Measurements from ENCODE around the gene PRSS50.
"Not testable (repeated sequence)": the region's sequence is repeated elsewhere in the genome, so short reads cannot be mapped to it uniquely, and the experiment has no call there.

Gene PRSS50

DNA sequence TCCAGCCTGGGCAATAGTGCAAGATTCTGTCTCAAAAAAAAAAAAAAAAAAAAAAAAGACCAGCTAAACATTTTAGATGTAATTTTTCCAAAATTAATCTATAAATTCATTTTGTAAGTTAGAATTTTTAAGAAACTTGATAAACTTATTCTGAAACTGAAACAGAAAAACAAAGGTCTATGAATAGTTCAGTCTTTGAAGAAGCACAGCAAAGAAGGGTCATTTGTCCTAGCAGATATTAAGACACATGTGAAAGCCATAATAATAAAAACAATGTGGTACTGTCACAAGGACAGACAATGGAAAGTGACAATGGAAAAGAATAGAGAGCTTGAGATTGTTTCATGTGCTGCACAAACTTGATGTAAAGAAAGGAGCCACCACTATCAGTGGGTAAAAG, 29.0 kb upstream of the PRSS50 start:
- peak; percentile 58 for DNase-seq
- Histone ChIP-seq H3K36me3 (replicated peaks; ENCODE audit: insufficient read depth, low read length) (no peaks in the 10 kb centered on the region), H3F3A (ENCODE audit: insufficient read depth, low read length) (peaks cover 5% of the 10 kb centered on the region; the same call in 1 of the 2 replicates), H3K4me2 (ENCODE audit: low read depth, low read length) (peak overlapping the region; percentile 38), H2AFZ (ENCODE audit: low read length) (no peak overlapping the region), H3K9me2 (replicated peaks; ENCODE audit: insufficient read depth, low read length) (no peaks in the 10 kb centered on the region), H3K4me3 (ENCODE audit: low read length) (no peak overlapping the region), H3K9me3 (replicated peaks; ENCODE audit: insufficient read depth, low read length) (no peaks in the 10 kb centered on the region), H3K27me3 (replicated peaks; ENCODE audit: insufficient read depth, low read length) (no peaks in the 10 kb centered on the region), H3K27ac (ENCODE audit: low read length) (peak overlapping the region; percentile 16; the same call in 1 of the 2 replicates), H4K20me1 (ENCODE audit: insufficient read depth, low read length) (no peaks in the 10 kb centered on the region), H3K9ac (ENCODE audit: low read length) (no peak overlapping the region), H3K79me2 (ENCODE audit: low read length) (no peaks in the 10 kb centered on the region), H3K4me1 (ENCODE audit: low read length) (peaks cover 8% of the 10 kb centered on the region)
- no peak for TF ChIP-seq EZH2phosphoT487 (IDR thresholded peaks at IDR 0.05; ENCODE audit: low read length)
- TF ChIP-seq, protein P1, sequence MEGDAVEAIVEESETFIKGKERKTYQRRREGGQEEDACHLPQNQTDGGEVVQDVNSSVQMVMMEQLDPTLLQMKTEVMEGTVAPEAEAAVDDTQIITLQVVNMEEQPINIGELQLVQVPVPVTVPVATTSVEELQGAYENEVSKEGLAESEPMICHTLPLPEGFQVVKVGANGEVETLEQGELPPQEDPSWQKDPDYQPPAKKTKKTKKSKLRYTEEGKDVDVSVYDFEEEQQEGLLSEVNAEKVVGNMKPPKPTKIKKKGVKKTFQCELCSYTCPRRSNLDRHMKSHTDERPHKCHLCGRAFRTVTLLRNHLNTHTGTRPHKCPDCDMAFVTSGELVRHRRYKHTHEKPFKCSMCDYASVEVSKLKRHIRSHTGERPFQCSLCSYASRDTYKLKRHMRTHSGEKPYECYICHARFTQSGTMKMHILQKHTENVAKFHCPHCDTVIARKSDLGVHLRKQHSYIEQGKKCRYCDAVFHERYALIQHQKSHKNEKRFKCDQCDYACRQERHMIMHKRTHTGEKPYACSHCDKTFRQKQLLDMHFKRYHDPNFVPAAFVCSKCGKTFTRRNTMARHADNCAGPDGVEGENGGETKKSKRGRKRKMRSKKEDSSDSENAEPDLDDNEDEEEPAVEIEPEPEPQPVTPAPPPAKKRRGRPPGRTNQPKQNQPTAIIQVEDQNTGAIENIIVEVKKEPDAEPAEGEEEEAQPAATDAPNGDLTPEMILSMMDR (IDR thresholded peaks at IDR 0.05; ENCODE audit: low read length), result no peak
- no peak for TF ChIP-seq EZH2 (optimal IDR thresholded peaks at IDR 0.05; ENCODE audit: low read depth, low read length)

DNA sequence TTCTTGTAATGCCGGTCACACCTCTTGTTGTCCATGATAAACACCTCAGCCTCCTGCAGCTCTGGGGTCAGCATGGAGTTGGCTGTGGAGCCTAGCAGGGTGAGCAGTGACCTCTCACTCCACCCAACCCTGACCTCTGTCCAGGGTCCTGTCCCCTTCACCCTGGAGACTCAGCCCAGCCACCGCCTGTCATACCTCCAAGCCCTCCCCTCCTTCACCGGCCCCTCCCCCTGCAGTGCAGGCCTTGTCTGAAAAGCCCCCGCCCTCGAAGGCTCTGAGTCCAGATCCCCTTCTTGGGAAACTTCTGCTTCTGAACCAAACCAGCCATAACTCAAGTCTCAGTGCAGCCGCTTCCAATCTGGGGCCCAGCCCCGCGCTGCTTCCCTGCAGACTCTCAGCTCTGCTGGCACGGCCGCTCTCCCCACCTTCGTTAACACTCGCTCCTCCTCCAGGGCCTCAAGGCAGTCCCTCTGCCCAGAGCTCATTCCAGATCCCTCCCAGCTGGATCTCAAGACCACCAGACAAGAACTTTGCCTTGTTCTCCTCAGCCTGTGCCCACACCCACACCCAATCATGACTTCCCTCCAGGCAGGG, 25.4 kb upstream of the PRSS50 start:
- H3K36me3 ChIP-seq (replicated peaks; ENCODE audit: insufficient read depth, low read length), result no peaks in the 10 kb centered on the region
- peaks cover 8% of the 10 kb centered on the region for H3K4me1 ChIP-seq (ENCODE audit: low read length)
- H3K27ac ChIP-seq (ENCODE audit: low read length), result no peak overlapping the region
- H3F3A ChIP-seq (ENCODE audit: insufficient read depth, low read length), result peaks cover 5% of the 10 kb centered on the region; the same call in 1 of the 2 replicates
- H3K9me2 ChIP-seq (replicated peaks; ENCODE audit: insufficient read depth, low read length), result no peaks in the 10 kb centered on the region
- no peak overlapping the region for H2AFZ ChIP-seq (ENCODE audit: low read length)
- no peak overlapping the region for H3K4me3 ChIP-seq (ENCODE audit: low read length)
- no peaks in the 10 kb centered on the region for H4K20me1 ChIP-seq (ENCODE audit: insufficient read depth, low read length)
- H3K9me3 ChIP-seq (replicated peaks; ENCODE audit: insufficient read depth, low read length), result no peaks in the 10 kb centered on the region
- DNase-seq, result no peak
- H3K79me2 ChIP-seq (ENCODE audit: low read length), result no peaks in the 10 kb centered on the region
- H3K27me3 ChIP-seq (replicated peaks; ENCODE audit: insufficient read depth, low read length), result no peaks in the 10 kb centered on the region
- H3K9ac ChIP-seq (ENCODE audit: low read length), result no peak overlapping the region
- no peak for TF ChIP-seq EZH2 (optimal IDR thresholded peaks at IDR 0.05; ENCODE audit: low read depth, low read length)
- H3K4me2 ChIP-seq (ENCODE audit: low read depth, low read length), result no peak overlapping the region

DNA sequence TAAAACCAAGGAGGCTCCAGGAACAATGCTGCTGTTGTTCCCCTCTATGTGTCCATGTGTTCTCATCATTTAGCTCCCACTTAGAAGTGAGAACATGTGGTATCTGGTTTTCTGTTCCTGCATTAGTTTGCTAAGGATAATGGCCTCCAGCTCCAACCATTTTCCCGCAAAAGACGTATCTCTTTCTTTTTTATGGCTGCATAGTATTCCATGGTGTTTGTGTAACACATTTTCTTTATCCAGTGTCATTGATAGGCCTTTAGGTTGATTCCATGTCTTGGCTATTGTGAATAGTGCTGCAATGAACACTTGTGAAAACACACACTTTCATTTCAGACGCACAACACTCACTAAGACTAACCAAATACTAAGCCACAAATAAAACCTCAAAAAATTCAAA, 21.9 kb upstream of the PRSS50 start:
- H2AFZ ChIP-seq (ENCODE audit: low read length); H3K4me3 ChIP-seq (ENCODE audit: low read length); H3K9me3 ChIP-seq (replicated peaks; ENCODE audit: insufficient read depth, low read length); DNase-seq; H3K27ac ChIP-seq (ENCODE audit: low read length); H3K36me3 ChIP-seq (replicated peaks; ENCODE audit: insufficient read depth, low read length); H4K20me1 ChIP-seq (ENCODE audit: insufficient read depth, low read length); H3K79me2 ChIP-seq (ENCODE audit: low read length); H3K27me3 ChIP-seq (replicated peaks; ENCODE audit: insufficient read depth, low read length); H3F3A ChIP-seq (ENCODE audit: insufficient read depth, low read length); H3K4me2 ChIP-seq (ENCODE audit: low read depth, low read length); H3K9me2 ChIP-seq (replicated peaks; ENCODE audit: insufficient read depth, low read length); H3K9ac ChIP-seq (ENCODE audit: low read length); H3K4me1 ChIP-seq (ENCODE audit: low read length): not testable (repeated sequence)

DNA sequence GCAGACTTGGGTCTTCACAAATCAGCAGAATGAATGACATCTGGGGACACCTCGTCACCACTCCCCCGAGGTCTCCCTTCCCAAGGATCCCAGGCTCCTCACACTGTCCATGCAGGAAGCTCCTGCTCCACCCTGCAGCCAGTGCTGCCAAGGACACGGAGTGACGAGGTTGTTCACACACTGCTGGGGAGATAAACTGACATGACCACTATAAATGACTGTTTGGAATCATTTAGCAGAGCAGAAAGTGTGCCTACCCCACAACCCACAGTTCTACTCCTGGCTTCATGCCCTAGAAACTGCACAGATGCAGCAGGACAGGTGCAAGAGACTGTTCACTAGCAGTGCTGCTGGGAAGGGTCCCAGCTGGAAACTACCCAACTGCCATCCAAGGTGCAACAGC, 19.7 kb upstream of the PRSS50 start:
- DNase-seq, result no peak
- no peak overlapping the region for H3K4me3 ChIP-seq (ENCODE audit: low read length)
- H3K36me3 ChIP-seq (replicated peaks; ENCODE audit: insufficient read depth, low read length), result no peaks in the 10 kb centered on the region
- H3K27ac ChIP-seq (ENCODE audit: low read length), result no peak overlapping the region
- H2AFZ ChIP-seq (ENCODE audit: low read length), result no peak overlapping the region
- TF ChIP-seq, protein P1 (IDR thresholded peaks at IDR 0.05; ENCODE audit: low read length), result no peak
- TF ChIP-seq EZH2phosphoT487 (IDR thresholded peaks at IDR 0.05; ENCODE audit: low read length) (no peak), EZH2 (optimal IDR thresholded peaks at IDR 0.05; ENCODE audit: low read depth, low read length) (no peak)
- no peaks in the 10 kb centered on the region for H3K9me3 ChIP-seq (replicated peaks; ENCODE audit: insufficient read depth, low read length)
- H3K79me2 ChIP-seq (ENCODE audit: low read length), result no peaks in the 10 kb centered on the region
- no peaks in the 10 kb centered on the region for H3K9me2 ChIP-seq (replicated peaks; ENCODE audit: insufficient read depth, low read length)
- H3K9ac ChIP-seq (ENCODE audit: low read length), result no peak overlapping the region
- H3K4me2 ChIP-seq (ENCODE audit: low read depth, low read length), result no peak overlapping the region
- H4K20me1 ChIP-seq (ENCODE audit: insufficient read depth, low read length), result no peaks in the 10 kb centered on the region
- no peaks in the 10 kb centered on the region for H3K27me3 ChIP-seq (replicated peaks; ENCODE audit: insufficient read depth, low read length)
- no peaks in the 10 kb centered on the region for H3F3A ChIP-seq (ENCODE audit: insufficient read depth, low read length)
- no peaks in the 10 kb centered on the region for H3K4me1 ChIP-seq (ENCODE audit: low read length)
